AG04450 (cell line): ENCODE measurements around the gene TAS1R1. TPM values are rescaled to one million over a fixed set of nuclear protein-coding genes. Genes with fewer than 3 reads are reported as not detected.
A peak's percentile ranks its signal among the peaks of the same experiment; 100 is the strongest.

Source experiments
- CTCF ChIA-PET: fragments of 300-600, 350-600 bp; formaldehyde crosslinking; extraction: SDS; loops from one replicate; lab custom pipeline; 2022; ENCODE audit warnings: antibody characterized with exemption, inconsistent platforms; lab: Charles Lee
- POLR2A ChIA-PET: fragments of 350-600 bp; formaldehyde crosslinking; extraction: SDS; loops from one replicate; lab custom pipeline; 2021; ENCODE audit warnings: antibody characterized with exemption, inconsistent platforms; lab: Yijun Ruan, JAX
- DNase-seq: peaks from one replicate; pipeline ENCODE4 v3.0.0-alpha.2; 2011; ENCODE audit warnings: low read depth, low spot score
- H3K27ac ChIP-seq: one replicate; pipeline ENCODE4 v1.5.1; 2012; ENCODE audit warnings: low read depth, low read length, control low read depth
- H3K27me3 ChIP-seq: one replicate; pipeline ENCODE4 v1.6.0; 2012; ENCODE audit warnings: low read length; ENCODE audit not compliant: control insufficient read depth, insufficient read depth
- H3K4me3 ChIP-seq: 2 replicates; pipeline ENCODE4 v1.5.1; 2011; ENCODE audit warnings: mild to moderate bottlenecking, low read depth, low read length, control low read depth
- H3K9me3 ChIP-seq: 2 replicates; pipeline ENCODE4 v1.5.1; 2012; ENCODE audit warnings: low read length; ENCODE audit not compliant: control insufficient read depth, insufficient read depth
- polyA plus RNA-seq: library from polyadenylated mRNA; depleted of rRNA; stranded (reverse); fragments of >200 nt; gene quantifications from 2 replicates; pipeline ENCODE4 v1.2.3, GENCODE V29; 2011
- TF ChIP-seq, protein P1 (sequence below): IDR thresholded peaks from 2 replicates; pipeline ENCODE4 v1.5.1; 2011; ENCODE audit warnings: low read depth, low read length, control low read depth, inconsistent platforms

Gene TAS1R1
- polyA plus RNA-seq, 1 experiment, result 0.05 TPM

GRCh38 chr1:6574818-6575217 lies 19.7 kb downstream of the TAS1R1 start:
- H3K27me3 ChIP-seq, result peaks cover 9% of the 10 kb centered on the region
- no peak overlapping the region for H3K4me3 ChIP-seq
- TF ChIP-seq, protein P1, sequence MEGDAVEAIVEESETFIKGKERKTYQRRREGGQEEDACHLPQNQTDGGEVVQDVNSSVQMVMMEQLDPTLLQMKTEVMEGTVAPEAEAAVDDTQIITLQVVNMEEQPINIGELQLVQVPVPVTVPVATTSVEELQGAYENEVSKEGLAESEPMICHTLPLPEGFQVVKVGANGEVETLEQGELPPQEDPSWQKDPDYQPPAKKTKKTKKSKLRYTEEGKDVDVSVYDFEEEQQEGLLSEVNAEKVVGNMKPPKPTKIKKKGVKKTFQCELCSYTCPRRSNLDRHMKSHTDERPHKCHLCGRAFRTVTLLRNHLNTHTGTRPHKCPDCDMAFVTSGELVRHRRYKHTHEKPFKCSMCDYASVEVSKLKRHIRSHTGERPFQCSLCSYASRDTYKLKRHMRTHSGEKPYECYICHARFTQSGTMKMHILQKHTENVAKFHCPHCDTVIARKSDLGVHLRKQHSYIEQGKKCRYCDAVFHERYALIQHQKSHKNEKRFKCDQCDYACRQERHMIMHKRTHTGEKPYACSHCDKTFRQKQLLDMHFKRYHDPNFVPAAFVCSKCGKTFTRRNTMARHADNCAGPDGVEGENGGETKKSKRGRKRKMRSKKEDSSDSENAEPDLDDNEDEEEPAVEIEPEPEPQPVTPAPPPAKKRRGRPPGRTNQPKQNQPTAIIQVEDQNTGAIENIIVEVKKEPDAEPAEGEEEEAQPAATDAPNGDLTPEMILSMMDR, result no peak
- POLR2A ChIA-PET, result interaction anchor here (1.6 kb wide), 1 partner anchor 27 kb away, joined by 4 read pairs; no protein-coding TSS in a partner anchor
- H3K27ac ChIP-seq, result no peak overlapping the region
- DNase-seq, result no peak
- CTCF ChIA-PET, result interaction anchor here (3.0 kb wide), 1 partner anchor 20 kb away, joined by 12 read pairs; the partner anchor contains the start of genes NOL9 and TAS1R1
- H3K9me3 ChIP-seq, result peaks cover 7% of the 10 kb centered on the region

DNA sequence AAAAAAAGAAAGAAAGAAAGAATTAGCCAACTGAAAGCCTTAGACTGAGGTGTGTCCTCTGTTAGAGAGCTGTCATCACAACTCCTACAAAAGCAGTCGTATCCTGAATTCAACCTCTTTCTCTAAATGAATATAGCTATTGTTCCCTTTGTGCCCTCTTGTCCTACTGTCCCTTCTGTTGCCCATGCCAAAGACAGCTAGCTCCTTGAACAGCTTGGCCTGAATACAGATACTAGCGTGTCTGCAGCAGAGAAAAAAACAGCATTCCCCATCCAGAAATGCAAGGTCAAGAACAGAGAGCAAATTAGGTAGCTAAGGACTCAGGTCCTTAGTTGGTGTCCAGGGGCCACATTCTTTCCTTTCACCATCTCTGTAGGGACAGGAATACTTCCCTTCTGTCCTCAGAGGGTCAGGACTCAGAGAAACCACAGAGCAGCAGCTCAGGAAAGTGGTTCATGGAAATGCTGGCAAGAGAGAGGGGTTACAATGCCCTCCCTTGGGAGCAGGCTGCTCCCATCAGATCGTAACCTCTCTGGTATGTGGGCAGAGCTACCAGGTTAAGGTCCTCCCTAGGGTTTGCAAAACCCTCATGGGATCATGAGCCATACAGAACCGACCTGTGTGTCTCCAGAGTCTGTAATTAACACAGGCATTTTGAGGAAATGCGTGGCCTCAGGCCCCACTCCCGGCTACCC lies 22.9 kb downstream of the TAS1R1 start:
- CTCF ChIA-PET, result interaction anchor here (1.4 kb wide), 1 partner anchor 23 kb away, joined by 5 read pairs; the partner anchor contains the start of genes NOL9 and TAS1R1
- H3K4me3 ChIP-seq, result no peak overlapping the region
- no peaks in the 10 kb centered on the region for H3K9me3 ChIP-seq
- DNase-seq, result no peak
- TF ChIP-seq, protein P1, result no peak
- POLR2A ChIA-PET, result interaction anchor here (0.6 to 1.3 kb wide), 2 partner anchors 11 to 84 kb away, joined by 3 to 4 read pairs; no protein-coding TSS in a partner anchor
- no peaks in the 10 kb centered on the region for H3K27me3 ChIP-seq
- no peak overlapping the region for H3K27ac ChIP-seq

DNA sequence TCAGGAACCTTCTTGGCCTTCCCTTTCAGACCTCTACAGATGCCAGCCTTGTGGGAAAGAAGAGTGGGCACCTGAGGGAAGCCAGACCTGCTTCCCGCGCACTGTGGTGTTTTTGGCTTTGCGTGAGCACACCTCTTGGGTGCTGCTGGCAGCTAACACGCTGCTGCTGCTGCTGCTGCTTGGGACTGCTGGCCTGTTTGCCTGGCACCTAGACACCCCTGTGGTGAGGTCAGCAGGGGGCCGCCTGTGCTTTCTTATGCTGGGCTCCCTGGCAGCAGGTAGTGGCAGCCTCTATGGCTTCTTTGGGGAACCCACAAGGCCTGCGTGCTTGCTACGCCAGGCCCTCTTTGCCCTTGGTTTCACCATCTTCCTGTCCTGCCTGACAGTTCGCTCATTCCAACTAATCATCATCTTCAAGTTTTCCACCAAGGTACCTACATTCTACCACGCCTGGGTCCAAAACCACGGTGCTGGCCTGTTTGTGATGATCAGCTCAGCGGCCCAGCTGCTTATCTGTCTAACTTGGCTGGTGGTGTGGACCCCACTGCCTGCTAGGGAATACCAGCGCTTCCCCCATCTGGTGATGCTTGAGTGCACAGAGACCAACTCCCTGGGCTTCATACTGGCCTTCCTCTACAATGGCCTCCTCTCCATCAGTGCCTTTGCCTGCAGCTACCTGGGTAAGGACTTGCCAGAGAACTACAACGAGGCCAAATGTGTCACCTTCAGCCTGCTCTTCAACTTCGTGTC lies 23.7 kb downstream of the TAS1R1 start:
- Histone ChIP-seq H3K9me3 (no peaks in the 10 kb centered on the region), H3K27me3 (no peaks in the 10 kb centered on the region), H3K4me3 (peak overlapping the region; percentile 57; the same call in 1 of the 2 replicates), H3K27ac (no peak overlapping the region)
- POLR2A ChIA-PET, result interaction anchor here (1.3 to 1.8 kb wide), 2 partner anchors 10 to 23 kb away, joined by 3 to 6 read pairs; partner anchors contain the start of gene KLHL21
- CTCF ChIA-PET, result interaction anchor here (1.4 to 3.2 kb wide), 2 partner anchors 24 to 25 kb away, joined by 5 to 15 read pairs; partner anchors contain the start of genes NOL9 and TAS1R1
- TF ChIP-seq, protein P1, result no peak
- DNase-seq, result no peak

DNA sequence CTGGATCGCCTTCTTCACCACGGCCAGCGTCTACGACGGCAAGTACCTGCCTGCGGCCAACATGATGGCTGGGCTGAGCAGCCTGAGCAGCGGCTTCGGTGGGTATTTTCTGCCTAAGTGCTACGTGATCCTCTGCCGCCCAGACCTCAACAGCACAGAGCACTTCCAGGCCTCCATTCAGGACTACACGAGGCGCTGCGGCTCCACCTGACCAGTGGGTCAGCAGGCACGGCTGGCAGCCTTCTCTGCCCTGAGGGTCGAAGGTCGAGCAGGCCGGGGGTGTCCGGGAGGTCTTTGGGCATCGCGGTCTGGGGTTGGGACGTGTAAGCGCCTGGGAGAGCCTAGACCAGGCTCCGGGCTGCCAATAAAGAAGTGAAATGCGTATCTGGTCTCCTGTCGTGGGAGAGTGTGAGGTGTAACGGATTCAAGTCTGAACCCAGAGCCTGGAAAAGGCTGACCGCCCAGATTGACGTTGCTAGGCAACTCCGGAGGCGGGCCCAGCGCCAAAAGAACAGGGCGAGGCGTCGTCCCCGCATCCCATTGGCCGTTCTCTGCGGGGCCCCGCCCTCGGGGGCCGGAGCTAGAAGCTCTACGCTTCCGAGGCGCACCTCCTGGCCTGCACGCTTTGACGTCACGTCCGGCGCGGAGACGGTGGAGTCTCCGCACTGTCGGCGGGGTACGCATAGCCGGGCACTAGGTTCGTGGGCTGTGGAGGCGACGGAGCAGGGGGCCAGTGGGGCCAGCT lies 24.4 kb downstream of the TAS1R1 start, which contains the start of gene ZBTB48:
Gene ZBTB48 (plus strand): TSS at position 621 of the 745 bp plus-strand sequence. CDS start 616 bp downstream, outside the sequence.
- peak; percentile 89 for DNase-seq
- ChIA-PET POLR2A (interaction anchor here (0.9 to 1.8 kb wide), 8 partner anchors 10 to 25 kb away, joined by 3 to 9 read pairs (median 4); partner anchors contain the start of genes KLHL21 and NOL9), CTCF (interaction anchor here (0.8 to 3.2 kb wide), 2 partner anchors 25 kb away, joined by 3 to 15 read pairs; partner anchors contain the start of genes NOL9 and TAS1R1)
- peak within 1 kb of the TSS; percentile 77 for H3K27ac ChIP-seq
- no peaks in the 10 kb centered on the region for H3K9me3 ChIP-seq
- no peaks in the 10 kb centered on the region for H3K27me3 ChIP-seq
- TF ChIP-seq, protein P1, result no peak
- H3K4me3 ChIP-seq, result peak within 1 kb of the TSS; percentile 86
